Right lobe of liver (tissue), 4 donors: ENCODE measurements around the gene MRPL28.

ENCODE experiments used
- POLR2A ChIP-seq: fragments of 450-650 bp; IDR thresholded peaks from one replicate; pipeline ENCODE4 v1.6.1; 2017; ENCODE audit warnings: antibody characterized with exemption, mild to moderate bottlenecking
- TF ChIP-seq, protein P1 (sequence below), 4 donors: fragments of 200-600 bp in 3 of 4; fragments of 450-650 bp in 1 of 4; IDR thresholded peaks; one replicate each; pipeline versions ENCODE4 v1.5.1 to v1.8.0; 2016 to 2022; ENCODE audit warnings: antibody characterized with exemption in 4 of 4, mild to moderate bottlenecking in 2 of 4
- donor health status: DM: no; HTN: no; CAD: no.
- donor health status: DM: no; HTN: no; CAD: no.
- donor health status: DM: no; HTN: yes; CAD: no.

DNA sequence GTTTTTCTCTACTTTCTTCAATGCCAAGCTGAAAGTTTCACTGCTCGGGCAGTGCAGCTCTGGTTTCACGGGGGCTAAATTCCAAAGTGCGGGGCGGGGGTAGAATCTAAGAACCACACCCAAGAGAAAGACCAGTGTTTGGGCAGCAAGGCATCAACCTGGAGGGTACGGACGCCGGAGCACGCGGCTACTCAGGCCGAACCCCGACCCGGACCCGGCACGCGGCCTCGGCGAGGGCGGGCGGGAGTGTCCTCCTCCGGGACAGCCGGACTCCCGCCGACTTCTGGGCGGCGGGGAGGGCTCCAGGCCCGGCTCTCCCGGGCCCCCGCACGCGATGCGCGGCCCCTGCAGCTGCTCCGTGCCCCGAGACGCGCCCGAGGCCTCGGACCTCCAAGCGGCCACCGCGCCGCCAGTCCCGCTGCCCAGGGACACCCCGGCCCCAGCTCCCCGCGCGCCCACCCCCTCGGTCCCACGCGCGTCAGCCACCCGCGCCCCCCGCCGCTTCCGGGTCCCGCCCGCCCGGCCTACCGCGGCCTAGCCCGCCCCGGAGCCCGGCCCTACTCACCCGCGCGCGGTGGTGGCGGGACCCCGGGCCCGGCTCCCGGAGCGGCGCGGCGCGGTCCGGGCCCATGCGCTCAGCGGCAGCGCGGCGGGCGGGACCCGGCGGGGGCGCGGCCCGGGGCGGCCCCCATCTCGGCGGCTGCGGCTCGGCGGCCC lies 18.4 kb downstream of the MRPL28 start:
- TF ChIP-seq, protein P1, sequence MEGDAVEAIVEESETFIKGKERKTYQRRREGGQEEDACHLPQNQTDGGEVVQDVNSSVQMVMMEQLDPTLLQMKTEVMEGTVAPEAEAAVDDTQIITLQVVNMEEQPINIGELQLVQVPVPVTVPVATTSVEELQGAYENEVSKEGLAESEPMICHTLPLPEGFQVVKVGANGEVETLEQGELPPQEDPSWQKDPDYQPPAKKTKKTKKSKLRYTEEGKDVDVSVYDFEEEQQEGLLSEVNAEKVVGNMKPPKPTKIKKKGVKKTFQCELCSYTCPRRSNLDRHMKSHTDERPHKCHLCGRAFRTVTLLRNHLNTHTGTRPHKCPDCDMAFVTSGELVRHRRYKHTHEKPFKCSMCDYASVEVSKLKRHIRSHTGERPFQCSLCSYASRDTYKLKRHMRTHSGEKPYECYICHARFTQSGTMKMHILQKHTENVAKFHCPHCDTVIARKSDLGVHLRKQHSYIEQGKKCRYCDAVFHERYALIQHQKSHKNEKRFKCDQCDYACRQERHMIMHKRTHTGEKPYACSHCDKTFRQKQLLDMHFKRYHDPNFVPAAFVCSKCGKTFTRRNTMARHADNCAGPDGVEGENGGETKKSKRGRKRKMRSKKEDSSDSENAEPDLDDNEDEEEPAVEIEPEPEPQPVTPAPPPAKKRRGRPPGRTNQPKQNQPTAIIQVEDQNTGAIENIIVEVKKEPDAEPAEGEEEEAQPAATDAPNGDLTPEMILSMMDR (IDR thresholded peaks at IDR 0.05): no peak
- no peak for TF ChIP-seq POLR2A
